Jurkat, Clone E6-1 (cell line): ENCODE measurements around the gene NANOS1.
"Not testable (repeated sequence)": the region's sequence is repeated elsewhere in the genome, so short reads cannot be mapped to it uniquely, and the experiment has no call there.

Source experiments
- DNase-seq: peaks from one replicate; pipeline ENCODE4 v3.0.0-alpha.2; 2011; ENCODE audit warnings: low read depth, low spot score
- H3K4me3 ChIP-seq: 2 replicates; pipeline ENCODE4 v1.5.1; 2011; ENCODE audit warnings: mild to moderate bottlenecking, low read length, control low read depth, moderate library complexity

The NANOS1 gene

DNA sequence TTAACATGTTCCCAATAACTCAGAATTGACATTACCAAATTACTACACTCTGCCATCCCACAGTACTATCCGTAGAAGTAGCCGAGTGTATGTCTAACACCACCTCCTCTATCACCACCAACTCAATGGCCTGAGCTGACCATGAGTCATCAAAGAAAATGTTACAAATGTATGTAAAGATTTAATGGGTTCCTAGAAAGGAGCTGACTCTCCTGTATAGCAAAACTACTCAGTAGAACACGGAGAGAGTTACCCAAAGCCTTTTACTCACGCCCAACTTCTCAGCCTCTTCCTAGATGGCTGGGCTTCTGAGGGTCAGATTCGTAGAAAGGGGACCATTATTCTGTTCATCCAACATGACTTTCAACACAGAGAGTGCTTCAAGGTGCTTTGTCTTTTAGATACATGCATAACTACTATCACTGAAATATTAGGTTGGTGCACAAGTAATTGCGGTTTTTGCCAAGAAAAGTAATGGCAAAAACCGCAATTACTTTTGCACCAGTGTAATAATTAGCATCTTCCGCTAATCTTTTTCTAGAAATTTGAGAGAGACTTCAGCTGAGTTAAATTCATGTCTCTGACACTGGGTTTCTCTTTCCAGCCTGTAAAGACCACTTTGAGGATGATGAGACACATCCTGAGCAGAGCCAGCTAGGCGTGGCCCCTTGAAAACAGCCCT, 24.0 kb upstream of the NANOS1 start:
- DNase-seq = no peak
- no peak overlapping the region for H3K4me3 ChIP-seq

DNA sequence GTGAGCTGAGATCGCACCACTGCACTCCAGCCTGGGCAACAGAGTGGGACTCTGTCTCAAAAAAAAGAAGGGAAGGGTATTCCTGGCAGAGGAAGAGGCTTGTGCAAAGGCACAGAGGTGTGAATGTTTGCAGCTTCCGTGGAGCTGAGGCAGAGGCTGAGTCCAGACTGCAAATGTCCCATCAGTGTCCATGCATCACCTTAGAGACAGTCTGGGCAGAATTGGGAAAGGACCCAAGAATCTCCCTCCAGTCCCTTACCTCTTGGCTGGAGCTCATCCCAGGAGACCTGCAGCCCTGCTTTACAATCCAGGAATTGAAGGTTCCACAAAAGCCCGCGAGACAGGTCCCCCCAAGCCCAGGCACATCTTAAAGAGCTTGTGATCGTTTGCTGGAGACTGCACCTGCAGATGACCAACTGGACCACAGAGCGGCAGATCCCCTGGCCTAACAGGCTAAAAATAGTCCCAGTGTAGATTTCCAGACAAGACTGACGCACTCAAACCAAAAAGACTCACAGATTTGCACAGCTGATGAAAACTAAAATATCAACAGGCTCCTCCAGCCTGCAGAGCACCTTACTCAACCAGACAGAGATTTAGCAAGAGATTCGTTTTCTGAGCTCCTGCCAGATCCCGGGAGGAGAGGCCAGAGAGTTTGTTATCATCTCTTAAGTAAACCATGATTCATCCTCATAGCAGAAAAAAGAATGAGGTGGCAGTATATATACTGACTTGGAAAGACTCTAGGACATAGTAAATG, 22.9 kb upstream of the NANOS1 start:
- DNase-seq = no peak
- no peak overlapping the region for H3K4me3 ChIP-seq

DNA sequence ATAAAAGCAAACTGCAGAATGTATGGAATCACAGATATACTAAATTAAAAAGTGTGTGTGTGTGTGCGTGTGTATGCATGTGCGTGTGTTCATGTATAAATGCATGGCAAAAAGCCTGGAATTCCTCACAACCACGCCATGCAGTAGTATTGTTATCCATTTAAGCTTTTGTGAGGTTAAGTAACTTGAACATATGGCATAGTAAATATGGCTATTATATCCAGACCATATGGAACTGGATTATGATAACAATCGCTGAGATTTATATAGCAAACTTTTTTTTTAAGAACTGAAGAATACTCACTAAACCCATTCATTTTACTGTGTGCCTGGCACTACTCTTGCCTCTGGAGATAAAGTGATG, 22.3 kb upstream of the NANOS1 start:
- DNase-seq = no peak
- H3K4me3 ChIP-seq = no peak overlapping the region

DNA sequence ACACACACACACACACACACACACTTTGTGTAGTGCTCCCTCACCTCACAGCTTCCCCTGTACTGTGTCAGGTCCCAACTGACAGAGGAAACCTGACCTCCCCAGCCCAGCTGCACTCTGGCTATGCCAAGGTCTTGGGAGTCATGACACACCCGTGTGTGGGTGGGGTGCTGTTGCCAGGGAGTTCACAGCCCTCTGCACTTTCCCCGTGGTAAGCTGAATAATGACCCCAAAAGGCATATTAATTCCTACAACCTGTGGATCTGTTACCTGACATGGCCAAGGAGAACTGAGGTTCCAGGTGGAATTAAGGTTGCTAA, 8.9 kb upstream of the NANOS1 start:
- DNase-seq = no peak
- no peak overlapping the region for H3K4me3 ChIP-seq

DNA sequence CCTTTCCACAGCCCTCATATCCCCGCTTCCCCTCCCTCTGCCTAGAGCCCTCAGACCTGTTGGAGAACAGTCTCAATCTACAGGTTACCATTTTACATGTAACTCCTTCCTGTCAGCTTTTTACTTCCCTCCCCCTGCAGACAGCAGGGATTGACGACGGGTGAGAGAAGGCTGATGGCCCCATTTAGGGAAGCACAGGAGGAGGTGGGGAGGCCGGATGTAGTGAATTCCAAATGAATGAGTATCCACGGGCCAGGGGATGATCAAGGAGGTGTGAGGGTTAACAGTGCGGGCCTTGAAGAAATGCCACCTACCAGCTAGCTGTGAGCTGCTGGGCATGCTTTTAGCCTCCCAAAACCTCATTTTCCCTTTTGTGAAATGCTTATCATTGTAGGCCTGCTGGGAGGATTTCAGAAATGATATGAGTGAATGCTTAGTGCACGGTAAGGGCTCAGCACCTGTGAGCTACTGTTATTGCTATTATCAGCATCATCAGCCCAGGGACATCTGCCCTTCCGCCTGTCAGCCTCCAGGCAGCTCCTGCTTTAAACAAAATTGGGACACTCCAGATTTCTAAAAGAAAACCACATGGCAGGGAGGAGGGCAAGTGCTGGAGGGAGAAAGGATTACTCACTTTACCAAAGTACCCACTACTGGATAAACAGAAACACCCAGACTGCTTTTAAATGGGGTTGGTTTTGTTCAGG, 6.5 kb upstream of the NANOS1 start:
- no peak overlapping the region for H3K4me3 ChIP-seq
- DNase-seq = no peak

DNA sequence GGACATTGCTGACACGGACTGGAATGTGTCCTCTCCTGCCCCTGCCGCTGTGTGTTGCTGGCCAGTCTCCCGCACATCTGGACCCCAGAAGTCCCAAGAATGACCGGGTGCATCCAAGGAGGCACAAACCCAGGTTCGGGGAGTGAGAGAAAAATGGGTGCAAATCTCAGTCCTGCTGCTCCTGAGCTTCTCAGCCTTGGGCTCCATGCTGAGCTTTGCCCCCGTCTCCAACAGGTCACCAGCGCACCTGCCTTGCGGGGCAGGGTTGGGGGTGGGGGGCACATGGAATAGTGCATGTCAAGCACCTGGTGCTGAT, 6.0 kb upstream of the NANOS1 start:
- DNase-seq = no peak
- H3K4me3 ChIP-seq = no peak overlapping the region

DNA sequence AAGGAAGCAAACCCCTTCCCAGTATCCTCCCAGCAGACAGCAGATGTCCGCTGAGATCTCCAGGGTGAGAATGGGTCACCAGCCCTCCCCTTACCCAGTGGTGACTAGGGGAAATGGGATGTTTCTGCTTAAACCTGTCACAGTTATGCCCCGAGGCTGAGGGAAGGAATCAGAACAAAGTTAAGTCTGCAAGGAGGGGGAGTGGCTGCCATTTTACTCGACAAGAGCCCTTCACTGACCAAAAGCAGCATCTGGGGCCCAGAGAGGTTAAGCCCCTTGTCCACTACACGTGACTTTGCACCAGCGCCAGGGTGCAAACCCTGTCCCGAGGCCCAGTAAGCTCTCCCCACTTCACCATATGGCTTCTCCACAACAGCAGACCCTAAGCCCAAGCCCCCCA, 4.6 kb upstream of the NANOS1 start:
- no peak for DNase-seq
- H3K4me3 ChIP-seq = no peak overlapping the region

DNA sequence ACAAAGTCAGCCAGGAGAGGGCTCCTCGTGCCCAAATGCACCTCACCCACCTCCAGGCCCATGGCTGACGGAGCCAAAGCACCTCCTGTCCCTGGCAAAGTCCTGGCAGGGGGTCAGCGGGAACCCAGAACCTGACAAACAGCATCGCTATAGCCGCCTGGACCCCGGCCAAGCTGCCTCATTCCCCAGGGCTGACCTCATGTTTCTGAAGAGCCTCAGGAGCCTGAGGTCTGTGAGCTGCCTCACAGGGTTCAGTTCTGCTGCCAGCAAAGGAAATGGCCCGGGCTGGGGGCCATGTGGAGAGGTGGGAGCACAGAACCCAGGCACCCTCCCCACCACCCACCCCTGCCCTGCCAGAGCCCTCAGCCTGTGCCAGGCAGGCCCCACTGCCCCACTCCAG, 4.2 kb upstream of the NANOS1 start:
- H3K4me3 ChIP-seq = no peak overlapping the region
- DNase-seq = no peak

DNA sequence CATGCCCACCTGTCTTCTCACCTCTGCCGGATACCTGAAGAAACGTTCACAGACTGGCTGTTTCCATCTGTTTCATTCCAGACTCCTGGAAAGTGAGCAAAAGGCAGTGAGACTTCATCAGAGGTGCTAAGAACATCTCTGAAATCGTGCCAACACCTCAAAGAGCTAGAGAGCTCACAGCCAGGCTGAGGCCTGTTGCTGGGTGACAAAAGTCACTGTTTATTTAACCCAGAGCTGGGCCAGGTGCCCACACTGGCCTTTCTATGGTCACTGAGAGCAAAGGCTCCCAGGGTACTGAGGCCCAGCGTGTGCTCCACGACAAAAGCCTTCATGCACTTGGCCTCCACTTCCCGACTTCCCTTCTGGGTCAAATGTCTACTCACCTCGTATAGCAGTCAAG, 3.7 kb upstream of the NANOS1 start:
- DNase-seq = no peak

DNA sequence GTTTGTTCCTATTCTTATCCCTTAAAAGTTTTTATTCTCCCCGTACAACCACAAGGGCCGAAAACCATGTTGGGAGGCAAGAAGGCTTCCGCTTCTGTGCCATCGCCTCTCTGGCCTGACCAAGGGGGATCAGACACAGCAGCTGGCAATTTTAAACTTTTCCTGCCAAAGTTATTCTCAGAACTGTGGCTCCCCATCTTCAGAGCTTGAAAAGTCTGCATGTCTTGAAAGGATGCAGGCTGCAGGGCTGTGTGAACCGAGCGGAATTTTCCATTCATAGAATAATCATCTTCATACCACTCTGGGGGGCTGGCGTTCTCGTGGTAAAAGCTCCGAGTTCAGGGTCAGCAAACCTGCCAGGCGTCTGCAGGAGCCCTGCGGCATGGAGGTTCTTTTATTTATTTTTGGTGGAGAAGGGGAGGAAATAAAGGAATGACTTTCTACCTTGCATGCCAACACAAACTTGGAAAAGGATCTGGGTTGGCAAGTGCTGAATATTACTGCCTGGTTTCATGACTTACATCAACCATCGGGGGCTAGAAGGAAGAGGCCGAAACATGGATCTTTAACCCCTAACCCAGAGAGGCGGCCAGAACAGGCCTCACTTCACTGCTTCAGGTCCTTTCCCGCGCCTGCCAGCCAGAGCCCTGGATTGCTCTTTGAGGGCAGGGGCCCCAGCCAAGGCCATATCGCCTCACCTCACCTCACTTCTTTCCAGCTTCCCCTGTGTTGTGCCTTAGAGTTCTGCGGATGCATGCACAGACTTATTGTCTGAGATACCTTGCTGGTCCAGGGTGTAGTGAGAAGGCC, 3.0 kb upstream of the NANOS1 start:
- H3K4me3 ChIP-seq = no peak overlapping the region
- DNase-seq = no peak

More for the DNA sequence above, 3.7 kb upstream of the NANOS1 start:
- H3K4me3 ChIP-seq = no peak overlapping the region

DNA sequence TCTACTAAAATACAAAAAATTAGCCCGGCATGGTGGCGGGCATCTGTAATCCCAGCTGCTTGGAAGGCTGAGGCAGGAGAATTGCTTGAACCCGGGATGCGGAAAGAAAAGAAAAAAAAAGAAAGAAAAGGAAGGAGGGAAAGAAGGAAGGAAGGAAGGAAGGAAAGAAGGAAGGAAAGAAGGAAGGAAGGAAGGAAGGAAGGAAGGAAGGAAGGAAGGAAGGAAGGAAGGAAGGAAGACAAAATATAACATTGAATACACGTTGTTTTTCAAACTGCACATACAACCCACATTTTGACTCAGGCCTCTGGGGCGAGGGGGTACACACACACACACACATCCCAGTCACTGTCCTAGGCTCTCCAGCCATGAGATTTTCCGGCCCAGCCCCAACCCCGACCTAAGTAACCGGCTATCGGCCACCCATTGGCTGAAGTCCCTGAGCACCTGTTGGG, 1.0 kb upstream of the NANOS1 start:
- not testable (repeated sequence) for H3K4me3 ChIP-seq, DNase-seq

DNA sequence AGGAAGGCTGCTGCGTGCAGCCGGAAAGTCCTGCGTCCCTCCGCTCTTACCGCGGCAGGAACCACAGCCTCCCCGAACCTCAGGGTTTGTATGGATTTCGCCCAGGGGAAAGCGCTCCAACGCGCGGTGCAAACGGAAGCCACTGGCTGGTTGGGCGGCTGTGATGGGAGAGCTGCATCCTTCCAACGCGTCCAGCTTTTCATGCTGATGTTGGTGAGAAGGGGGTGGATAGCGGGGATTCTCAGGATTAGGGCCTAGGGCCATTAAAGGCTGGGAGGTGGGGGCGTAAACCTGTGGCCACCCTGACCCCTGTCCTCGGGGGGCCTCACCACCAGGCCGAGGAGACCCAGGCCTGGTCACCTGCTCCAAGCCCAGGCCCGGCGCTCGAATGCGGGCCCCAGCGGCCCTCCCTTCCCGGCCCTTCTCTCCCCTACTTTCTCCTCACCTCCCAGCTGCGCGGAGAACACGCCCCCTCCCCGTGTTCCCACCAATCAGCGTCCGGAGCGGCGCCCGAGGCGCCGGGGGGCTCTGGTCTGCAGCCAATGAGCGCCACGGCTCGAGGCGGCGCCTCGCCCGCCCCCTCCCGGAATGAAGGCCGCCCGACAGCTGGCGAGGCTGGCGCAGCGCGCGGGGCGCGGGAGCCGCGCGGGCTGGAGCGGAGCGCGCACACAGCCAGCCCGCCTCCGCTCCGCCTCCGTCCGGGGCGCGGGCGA, 458 bp upstream of the NANOS1 start:
- peak; percentile 88 for DNase-seq

DNA sequence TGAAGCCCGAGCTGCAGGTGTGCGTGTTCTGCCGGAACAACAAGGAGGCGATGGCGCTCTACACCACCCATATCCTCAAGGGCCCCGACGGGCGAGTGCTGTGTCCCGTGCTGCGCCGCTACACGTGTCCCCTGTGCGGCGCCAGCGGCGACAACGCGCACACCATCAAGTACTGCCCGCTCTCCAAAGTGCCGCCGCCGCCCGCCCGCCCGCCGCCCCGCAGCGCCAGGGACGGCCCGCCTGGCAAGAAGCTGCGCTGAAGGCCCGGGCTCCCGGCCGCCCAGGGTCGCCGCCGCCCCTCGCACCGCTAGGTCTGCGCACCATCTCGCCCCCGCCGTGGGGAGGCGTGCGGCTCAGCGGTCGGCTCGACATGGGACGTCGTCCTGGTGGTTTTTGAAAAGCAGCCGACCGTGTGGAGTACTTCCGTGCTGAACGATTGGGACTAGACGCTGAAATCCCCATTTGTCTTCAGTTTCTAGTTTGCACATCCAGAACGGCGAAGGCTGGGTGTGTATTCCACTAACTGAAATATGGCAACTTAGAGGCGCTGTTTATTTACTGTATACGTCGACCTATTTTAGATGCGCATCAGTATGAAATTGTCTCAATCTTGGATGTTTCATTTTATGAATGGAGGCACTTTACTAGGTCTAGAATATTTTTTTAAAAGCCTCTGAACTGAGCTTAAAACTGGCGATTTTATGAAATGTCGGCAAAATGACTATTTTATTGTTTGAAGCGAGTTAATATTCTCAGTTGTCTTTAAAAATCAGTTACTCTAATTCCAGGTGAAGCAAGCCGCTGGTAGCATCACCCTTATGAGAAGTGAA, 1.1 kb downstream of the NANOS1 start:
- DNase-seq = peak; percentile 66
- H3K4me3 ChIP-seq = peak overlapping the region; percentile 48

More for the DNA sequence above, 458 bp upstream of the NANOS1 start:
- H3K4me3 ChIP-seq = peak overlapping the region; percentile 32

DNA sequence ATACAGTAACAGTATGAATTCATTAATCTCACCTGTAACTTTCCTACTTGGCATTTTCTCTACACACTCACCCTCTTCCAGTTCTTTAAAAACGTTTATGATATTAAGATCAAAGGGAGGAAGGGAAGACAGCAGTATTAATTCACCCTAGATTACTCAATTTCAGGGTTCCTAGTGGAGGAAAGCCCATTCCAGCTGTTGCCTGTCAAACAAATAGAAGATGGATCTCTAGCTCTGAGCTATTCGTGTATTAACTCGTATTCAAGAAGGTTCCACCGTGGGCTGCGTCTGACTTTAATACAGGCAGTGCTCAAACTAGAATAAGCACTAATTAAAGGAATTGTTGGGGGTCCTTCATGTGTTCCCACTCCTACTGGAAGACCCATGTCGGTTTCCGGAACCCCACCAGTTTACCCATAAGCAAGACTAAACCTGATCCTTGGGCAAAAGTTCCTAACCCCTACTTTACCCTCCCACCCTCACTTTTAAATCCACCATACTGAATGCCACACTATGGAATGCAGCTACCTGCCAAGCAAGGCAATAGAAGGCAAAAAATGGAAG, 2.1 kb downstream of the NANOS1 start:
- H3K4me3 ChIP-seq = no peak overlapping the region
- DNase-seq = no peak

DNA sequence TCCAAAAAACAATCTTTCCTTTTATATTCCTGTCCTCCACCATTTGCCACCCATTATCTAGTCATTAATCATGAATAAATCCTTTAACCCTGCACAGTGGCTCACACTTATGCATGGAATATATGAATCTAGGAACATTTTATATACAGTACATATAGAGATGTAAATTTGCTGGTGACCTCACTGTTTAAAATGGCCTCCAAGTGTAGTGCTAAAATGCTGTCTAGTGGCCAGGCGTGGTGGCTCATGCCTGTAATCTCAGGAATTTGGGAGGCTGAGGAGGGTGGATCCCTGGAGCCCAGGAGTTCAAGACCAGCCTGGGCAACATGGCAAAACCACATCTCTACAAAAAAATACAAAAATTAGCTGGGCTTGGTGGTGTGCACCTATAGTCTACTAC, 9.6 kb downstream of the NANOS1 start:
- DNase-seq = no peak
- H3K4me3 ChIP-seq = no peak overlapping the region

DNA sequence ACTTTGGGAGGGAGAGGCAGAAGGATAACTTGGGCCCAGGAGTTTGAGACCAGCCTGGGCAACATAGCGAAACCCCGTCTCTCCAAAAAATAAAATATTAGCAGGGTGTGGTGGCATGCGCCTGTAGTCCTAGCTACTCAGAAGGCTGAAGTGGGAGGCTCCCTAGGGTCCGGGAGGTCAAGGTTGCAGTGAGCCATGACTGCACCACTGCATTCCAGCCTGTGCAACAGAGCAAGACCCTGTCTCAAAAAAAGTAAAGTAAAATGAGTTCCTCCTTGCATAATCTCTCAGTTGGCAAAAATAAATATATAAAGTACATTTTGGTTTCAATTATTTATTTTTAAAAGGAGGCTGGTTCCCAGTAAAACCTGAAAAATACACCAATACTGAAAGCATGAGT, 11.8 kb downstream of the NANOS1 start:
- H3K4me3 ChIP-seq = no peak overlapping the region
- no peak for DNase-seq

DNA sequence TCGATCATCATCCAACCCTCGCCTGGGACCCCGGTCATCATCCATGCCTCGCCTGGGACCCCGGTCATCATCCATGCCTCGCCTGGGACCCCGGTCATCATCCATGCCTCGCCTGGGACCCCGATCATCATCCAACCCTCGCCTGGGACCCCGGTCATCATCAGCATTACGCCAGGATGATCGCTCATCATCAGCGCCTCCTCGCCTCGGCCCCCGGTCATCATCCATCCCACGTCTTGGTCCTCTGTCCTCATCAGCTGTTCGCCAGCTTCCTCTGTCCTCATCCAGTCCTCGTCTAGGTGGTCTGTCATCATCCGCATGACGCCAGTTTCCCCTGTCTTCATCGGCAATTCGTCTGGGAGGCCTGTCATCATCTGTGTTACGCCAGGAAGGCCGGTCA, 12.7 kb downstream of the NANOS1 start:
- H3K4me3 ChIP-seq = no peak overlapping the region

DNA sequence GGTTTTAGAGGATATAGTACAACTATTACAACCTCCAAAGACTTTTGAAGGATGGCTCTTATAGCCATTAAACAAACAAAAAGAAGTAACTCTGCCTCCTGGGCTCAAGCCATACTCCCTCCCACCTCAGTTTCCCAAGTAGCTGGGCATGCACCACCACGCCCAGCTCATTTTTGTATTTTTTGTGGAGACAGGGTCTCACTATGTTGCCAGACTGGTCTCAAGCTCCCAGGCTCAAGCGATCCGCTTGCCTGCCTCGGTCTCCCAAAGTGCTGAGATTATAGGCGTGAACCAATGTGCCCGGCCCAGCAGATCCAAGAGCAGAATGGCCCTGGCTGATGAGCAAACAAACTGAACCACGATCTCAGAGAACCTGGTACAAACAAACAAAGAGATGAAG, 16.0 kb downstream of the NANOS1 start:
- no peak overlapping the region for H3K4me3 ChIP-seq

More for the DNA sequence above, 12.7 kb downstream of the NANOS1 start:
- no peak for DNase-seq

More for the DNA sequence above, 16.0 kb downstream of the NANOS1 start:
- DNase-seq = no peak
